Activated CD4-positive, alpha-beta memory T cell treated with anti-CD3 and anti-CD28 coated beads, Interleukin-2, amount 10 ng/mL, durations not matched to agents 7 days and 5 days (primary cell): ENCODE results near the gene UTF1. TPM values are rescaled to one million over a fixed set of nuclear protein-coding genes. Genes with fewer than 3 reads are reported as not detected.
"Not testable (repeated sequence)": the region's sequence is repeated elsewhere in the genome, so short reads cannot be mapped to it uniquely, and the experiment has no call there.

Source experiments
- CTCF ChIA-PET: fragments of 350-600 bp; sonication (Branson Sonifier 250); formaldehyde crosslinking; loops from one replicate; lab custom pipeline; 2021; ENCODE audit warnings: antibody characterized with exemption, inconsistent platforms; lab: Charles Lee
- POLR2A ChIA-PET: fragments of 350-600 bp; sonication (Branson Sonifier 250); formaldehyde crosslinking; loops from one replicate; lab custom pipeline; 2021; ENCODE audit warnings: antibody characterized with exemption; lab: Charles Lee
- DNase-seq: peaks from one replicate; pipeline ENCODE4 v3.0.0-alpha.2; 2020
- H3K27ac Mint-ChIP-seq: one replicate; pipeline ENCODE4 v1.8.0; 2021; ENCODE audit warnings: mild to moderate bottlenecking, mixed read lengths
- H3K27me3 Mint-ChIP-seq: one replicate; pipeline ENCODE4 v1.8.0; 2021; ENCODE audit warnings: mixed read lengths
- H3K36me3 Mint-ChIP-seq: one replicate; pipeline ENCODE4 v1.8.0; 2021; ENCODE audit warnings: low read depth, mixed read lengths
- H3K4me1 Mint-ChIP-seq: one replicate; pipeline ENCODE4 v1.8.0; 2021; ENCODE audit warnings: mixed read lengths
- H3K4me3 Mint-ChIP-seq: one replicate; pipeline ENCODE4 v1.8.0; 2021; ENCODE audit warnings: mild to moderate bottlenecking, mixed read lengths
- H3K9me3 Mint-ChIP-seq: one replicate; pipeline ENCODE4 v1.8.0; 2021; ENCODE audit warnings: mixed read lengths
- total RNA-seq, 2 experiments: library from RNA; stranded (reverse); gene quantifications; one replicate each; pipeline ENCODE4 v1.2.3, GENCODE V29; 2021

Gene UTF1
- total RNA-seq, 2 experiments from 2014 or later, result not detected

DNA sequence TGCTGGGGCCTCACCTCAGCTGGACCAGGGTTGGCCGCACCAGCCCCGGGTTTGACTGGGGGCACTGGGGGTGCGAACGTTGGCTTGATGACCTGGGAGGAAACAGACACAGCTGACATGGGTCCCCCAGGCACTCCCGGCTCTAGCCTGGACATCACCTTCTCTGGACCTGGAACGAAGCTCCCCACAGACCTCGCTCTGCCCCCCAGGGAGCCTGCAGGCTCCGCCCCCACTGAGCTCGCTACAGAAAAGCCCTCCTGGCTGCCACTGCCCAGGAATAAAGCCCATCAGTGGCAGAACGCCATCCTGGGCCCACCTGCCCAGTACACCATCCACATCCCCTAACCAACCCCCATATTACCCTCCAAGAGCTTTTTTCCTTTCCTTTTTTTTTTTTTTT lies 33.7 kb downstream of the UTF1 start:
- H3K4me1 Mint-ChIP-seq, result peaks cover 66% of the 10 kb centered on the region
- H3K27me3 Mint-ChIP-seq, result no peaks in the 10 kb centered on the region
- no peaks in the 10 kb centered on the region for H3K9me3 Mint-ChIP-seq
- H3K27ac Mint-ChIP-seq, result peak overlapping the region; percentile 58
- ChIA-PET POLR2A (interaction anchor here (0.6 to 11.7 kb wide), 6 partner anchors 9 to 126 kb away, joined by 3 to 113 read pairs (median 6); partner anchors contain the start of gene ADAM8), CTCF (interaction anchor here (0.9 to 3.7 kb wide), 4 partner anchors 12 to 44 kb away, joined by 4 to 14 read pairs (median 10); partner anchors contain the start of gene ADAM8)
- no peak for DNase-seq
- H3K4me3 Mint-ChIP-seq, result no peak overlapping the region
- peaks cover 29% of the 10 kb centered on the region for H3K36me3 Mint-ChIP-seq

DNA sequence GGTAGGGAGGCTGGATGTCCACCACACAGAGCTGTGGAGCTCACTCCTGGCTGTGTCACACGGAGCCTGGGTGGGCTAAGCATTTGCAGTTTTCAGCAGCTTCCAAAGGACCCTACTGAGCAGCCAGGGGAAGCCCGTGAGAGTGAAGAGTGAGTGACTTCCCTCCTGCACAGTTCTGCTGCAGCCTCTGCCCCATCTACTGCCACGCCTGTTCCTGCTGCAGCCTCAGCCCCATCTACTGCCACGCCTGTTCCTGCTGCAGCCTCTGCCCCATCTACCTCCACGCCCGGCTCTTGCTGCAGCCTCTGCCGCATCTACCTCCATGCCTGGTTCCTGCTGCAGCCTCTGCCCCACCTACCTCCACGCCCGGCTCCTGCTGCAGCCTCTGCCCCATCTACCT lies 34.4 kb downstream of the UTF1 start:
- H3K4me1 Mint-ChIP-seq, result peaks cover 60% of the 10 kb centered on the region
- CTCF ChIA-PET, result interaction anchor here (1.2 to 3.7 kb wide), 3 partner anchors 11 to 43 kb away, joined by 7 to 14 read pairs (median 12); partner anchors contain the start of gene ADAM8
- no peaks in the 10 kb centered on the region for H3K27me3 Mint-ChIP-seq
- peaks cover 29% of the 10 kb centered on the region for H3K36me3 Mint-ChIP-seq
- peak; percentile 73 for DNase-seq
- H3K9me3 Mint-ChIP-seq, result no peaks in the 10 kb centered on the region
- peak overlapping the region; percentile 80 for H3K27ac Mint-ChIP-seq
- H3K4me3 Mint-ChIP-seq, result peak overlapping the region; percentile 48
- POLR2A ChIA-PET, result interaction anchor here (0.6 to 11.7 kb wide), 7 partner anchors 8 to 823 kb away, joined by 3 to 113 read pairs (median 3); partner anchors contain the start of gene ADAM8

DNA sequence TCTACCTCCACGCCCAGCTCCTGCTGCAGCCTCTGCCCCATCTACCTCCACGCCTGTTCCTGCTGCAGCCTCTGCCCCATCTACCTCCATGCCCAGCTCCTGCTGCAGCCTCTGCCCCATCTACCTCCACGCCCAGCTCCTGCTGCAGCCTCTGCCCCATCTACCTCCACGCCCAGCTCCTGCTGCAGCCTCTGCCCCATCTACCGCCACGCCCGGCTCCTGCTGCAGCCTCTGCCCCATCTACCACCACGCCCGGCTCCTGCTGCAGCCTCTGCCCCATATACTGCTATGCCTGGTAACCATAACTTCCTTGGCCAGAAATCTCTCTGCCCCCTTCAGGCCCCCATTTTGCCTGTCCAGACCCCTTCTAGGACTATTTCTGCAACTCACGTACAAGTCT lies 35.0 kb downstream of the UTF1 start:
- H3K27me3 Mint-ChIP-seq, DNase-seq, H3K9me3 Mint-ChIP-seq: not testable (repeated sequence)
- H3K4me3 Mint-ChIP-seq, result peak overlapping the region; percentile 27
- peaks cover 29% of the 10 kb centered on the region for H3K36me3 Mint-ChIP-seq
- H3K27ac Mint-ChIP-seq, result peak overlapping the region; percentile 80
- POLR2A ChIA-PET, result interaction anchor here (0.7 to 11.7 kb wide), 5 partner anchors 10 to 823 kb away, joined by 3 to 113 read pairs (median 5); partner anchors contain the start of gene ADAM8
- peaks cover 54% of the 10 kb centered on the region for H3K4me1 Mint-ChIP-seq
- CTCF ChIA-PET, result interaction anchor here (1.2 kb wide), 1 partner anchor 14 kb away, joined by 7 read pairs; no protein-coding TSS in a partner anchor

DNA sequence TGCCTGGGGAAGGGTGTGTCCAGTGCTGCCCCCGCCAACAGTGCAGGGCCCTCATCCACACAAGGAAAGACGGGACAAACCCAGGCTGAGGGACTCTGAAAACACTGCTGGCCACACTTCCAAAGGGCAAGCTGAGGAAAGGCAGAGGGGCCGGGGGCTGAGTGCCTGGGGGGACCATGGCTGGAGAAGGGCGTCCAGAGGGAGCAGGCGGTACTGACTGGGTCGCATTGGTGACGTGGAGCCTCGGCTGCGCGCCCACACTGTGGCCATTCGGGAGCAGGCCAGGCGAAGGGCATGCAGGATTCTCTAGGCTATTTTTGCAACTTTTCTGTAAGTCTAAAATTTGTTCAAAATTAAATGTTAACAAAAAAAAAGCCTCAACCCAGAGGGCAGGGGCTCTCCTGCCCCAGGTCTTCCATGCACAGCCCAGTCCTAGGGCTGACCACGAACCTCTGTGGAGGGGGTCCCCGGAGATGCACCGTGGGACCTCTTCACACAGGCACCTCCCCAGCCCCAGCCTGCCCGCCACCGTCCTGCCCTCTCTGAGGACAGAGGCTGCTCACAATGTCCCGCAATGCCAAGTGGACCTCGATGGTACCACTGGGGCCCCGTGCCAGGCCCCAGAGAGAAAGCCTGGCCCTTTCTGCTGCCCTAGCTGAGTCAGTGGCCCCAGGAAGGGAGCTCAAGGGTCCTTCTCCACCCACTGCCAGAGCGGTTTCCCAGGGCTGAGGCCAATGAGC lies 36.2 kb downstream of the UTF1 start:
- ChIA-PET CTCF (no interaction called here), POLR2A (interaction anchor here (0.7 to 11.7 kb wide), 3 partner anchors 9 to 12 kb away, joined by 3 to 113 read pairs (median 5); partner anchors contain the start of gene ADAM8)
- Mint-ChIP-seq H3K27ac (no peak overlapping the region), H3K9me3 (no peaks in the 10 kb centered on the region), H3K4me3 (no peak overlapping the region), H3K36me3 (peaks cover 29% of the 10 kb centered on the region), H3K27me3 (no peaks in the 10 kb centered on the region), H3K4me1 (peaks cover 42% of the 10 kb centered on the region)
- no peak for DNase-seq

DNA sequence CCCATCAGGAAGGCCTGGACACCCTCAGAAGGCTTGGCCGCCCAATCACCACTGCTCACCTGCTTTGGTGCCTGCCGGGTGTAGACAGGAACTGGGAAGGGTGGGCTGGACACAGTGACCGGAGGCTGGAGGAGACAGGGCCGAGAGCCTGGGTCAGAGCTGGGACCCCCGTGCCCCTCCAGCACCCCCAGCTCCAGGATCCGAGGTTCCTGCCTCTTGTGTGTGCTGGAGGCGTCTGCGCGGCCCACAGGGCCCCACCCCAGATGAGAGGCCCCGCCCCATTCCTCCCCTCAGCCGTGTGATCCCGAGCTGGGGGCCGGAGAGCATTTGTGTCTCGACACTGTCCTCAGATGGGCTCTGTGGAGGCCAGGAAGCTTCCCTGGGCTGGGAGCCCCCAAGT lies 37.3 kb downstream of the UTF1 start:
- no peak overlapping the region for H3K4me3 Mint-ChIP-seq
- peaks cover 39% of the 10 kb centered on the region for H3K4me1 Mint-ChIP-seq
- DNase-seq, result no peak
- H3K27me3 Mint-ChIP-seq, result no peaks in the 10 kb centered on the region
- no peaks in the 10 kb centered on the region for H3K9me3 Mint-ChIP-seq
- ChIA-PET POLR2A (interaction anchor here (0.7 to 11.7 kb wide), 2 partner anchors 8 to 11 kb away, joined by 3 to 113 read pairs; partner anchors contain the start of gene ADAM8), CTCF (no interaction called here)
- H3K36me3 Mint-ChIP-seq, result peaks cover 32% of the 10 kb centered on the region
- no peak overlapping the region for H3K27ac Mint-ChIP-seq

DNA sequence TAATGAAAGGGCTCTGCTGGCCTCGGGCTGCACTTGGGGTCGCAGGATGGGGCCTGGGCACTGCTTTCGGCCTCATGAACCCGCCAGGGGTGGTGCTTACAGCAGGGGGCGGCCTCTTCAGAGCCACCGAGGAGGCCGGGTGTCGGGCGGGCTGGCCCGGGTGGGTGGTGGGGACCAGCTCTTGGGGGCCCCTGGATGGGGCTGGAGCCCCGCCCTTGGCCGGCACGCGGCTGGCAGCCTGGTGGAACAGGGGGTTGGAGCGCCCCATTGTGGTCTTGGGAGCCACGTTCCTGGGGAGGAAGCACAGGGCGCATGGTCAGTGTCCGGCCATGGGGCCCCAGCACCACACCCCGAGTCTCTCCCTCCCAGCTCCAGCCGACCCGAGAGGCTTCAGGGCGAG lies 37.8 kb downstream of the UTF1 start:
- no peaks in the 10 kb centered on the region for H3K27me3 Mint-ChIP-seq
- H3K36me3 Mint-ChIP-seq, result peaks cover 29% of the 10 kb centered on the region
- DNase-seq, result no peak
- no peak overlapping the region for H3K27ac Mint-ChIP-seq
- ChIA-PET POLR2A (interaction anchor here (11.7 kb wide), 1 partner anchor 8 kb away, joined by 113 read pairs; the partner anchor contains the start of gene ADAM8), CTCF (no interaction called here)
- peaks cover 33% of the 10 kb centered on the region for H3K4me1 Mint-ChIP-seq
- H3K4me3 Mint-ChIP-seq, result no peak overlapping the region
- H3K9me3 Mint-ChIP-seq, result no peaks in the 10 kb centered on the region

DNA sequence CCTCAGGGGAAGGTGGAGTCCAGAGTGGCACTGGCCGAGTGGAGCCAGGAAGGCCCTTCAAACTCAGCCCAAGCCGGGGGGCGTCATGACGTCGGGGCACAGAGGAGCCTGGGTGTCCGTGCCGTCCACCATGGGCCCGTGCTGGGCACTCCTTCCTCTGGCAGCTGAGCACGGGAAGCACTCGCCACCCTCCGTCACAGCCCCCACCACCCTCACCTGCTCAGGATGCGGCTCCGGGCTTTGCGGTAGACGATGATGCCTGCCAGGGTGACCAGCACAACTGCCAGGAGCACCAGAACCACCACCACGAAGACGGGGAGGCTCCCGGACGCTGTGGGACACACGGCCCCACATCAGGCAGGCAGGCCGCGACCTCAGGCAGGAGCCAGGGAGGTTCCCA lies 38.5 kb downstream of the UTF1 start:
- DNase-seq, result no peak
- no peak overlapping the region for H3K4me3 Mint-ChIP-seq
- ChIA-PET CTCF (no interaction called here), POLR2A (interaction anchor here (2.5 kb wide), 1 partner anchor 10 kb away, joined by 10 read pairs; no protein-coding TSS in a partner anchor)
- H3K27ac Mint-ChIP-seq, result no peak overlapping the region
- no peaks in the 10 kb centered on the region for H3K9me3 Mint-ChIP-seq
- H3K27me3 Mint-ChIP-seq, result no peaks in the 10 kb centered on the region
- H3K4me1 Mint-ChIP-seq, result peaks cover 26% of the 10 kb centered on the region
- H3K36me3 Mint-ChIP-seq, result peaks cover 23% of the 10 kb centered on the region

DNA sequence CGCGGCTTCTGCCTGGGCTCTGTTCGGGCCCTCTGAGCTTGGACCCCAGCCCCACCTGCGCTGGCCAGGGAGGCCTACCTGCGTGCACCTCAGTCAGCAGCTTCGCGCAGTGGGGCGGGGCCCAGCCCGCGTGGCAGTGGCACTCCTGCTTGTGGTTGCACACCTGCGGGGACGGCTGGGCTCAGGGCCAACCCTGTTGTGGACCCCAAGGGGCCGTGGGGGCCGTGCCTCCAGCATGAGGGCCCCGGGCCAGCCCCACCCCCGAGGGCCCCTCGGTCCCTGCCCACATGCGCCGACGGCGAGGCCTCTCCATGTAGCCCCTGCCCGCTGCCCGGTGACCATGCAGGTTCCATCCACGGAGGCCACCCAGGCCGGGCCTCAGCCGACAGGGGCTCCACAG lies 39.4 kb downstream of the UTF1 start:
- POLR2A ChIA-PET, result interaction anchor here (2.5 kb wide), 1 partner anchor 9 kb away, joined by 10 read pairs; no protein-coding TSS in a partner anchor
- Mint-ChIP-seq H3K27ac (no peak overlapping the region), H3K4me3 (no peak overlapping the region), H3K9me3 (no peaks in the 10 kb centered on the region), H3K27me3 (no peaks in the 10 kb centered on the region), H3K36me3 (peaks cover 17% of the 10 kb centered on the region), H3K4me1 (peaks cover 18% of the 10 kb centered on the region)
- no peak for DNase-seq
- CTCF ChIA-PET, result no interaction called here

DNA sequence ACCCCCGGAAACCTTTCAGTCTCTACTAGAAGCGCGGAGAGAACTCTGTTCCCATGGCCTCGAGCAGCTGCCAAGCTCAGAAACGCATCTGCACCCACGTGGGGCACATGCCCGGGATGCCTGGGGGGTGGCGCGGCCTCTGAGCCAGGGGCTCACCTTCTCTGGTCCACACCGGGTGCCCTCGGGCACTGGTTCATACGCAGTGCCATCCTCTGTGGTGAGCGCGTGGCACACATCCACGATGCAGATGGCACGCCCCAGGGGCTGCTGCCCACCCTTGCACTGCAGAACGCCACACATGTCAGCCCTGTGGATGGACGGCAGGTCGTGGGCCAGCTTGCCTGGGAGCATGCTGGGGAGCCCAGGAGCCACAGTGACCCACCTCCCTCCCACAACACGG lies 40.2 kb downstream of the UTF1 start:
- H3K36me3 Mint-ChIP-seq, result peaks cover 20% of the 10 kb centered on the region
- no peaks in the 10 kb centered on the region for H3K27me3 Mint-ChIP-seq
- ChIA-PET POLR2A (interaction anchor here (2.5 kb wide), 1 partner anchor 8 kb away, joined by 10 read pairs; no protein-coding TSS in a partner anchor), CTCF (interaction anchor here (0.8 kb wide), 1 partner anchor 12 kb away, joined by 3 read pairs; no protein-coding TSS in a partner anchor)
- H3K9me3 Mint-ChIP-seq, result no peaks in the 10 kb centered on the region
- H3K4me1 Mint-ChIP-seq, result peaks cover 16% of the 10 kb centered on the region
- H3K27ac Mint-ChIP-seq, result no peak overlapping the region
- H3K4me3 Mint-ChIP-seq, result no peak overlapping the region
- DNase-seq, result no peak

DNA sequence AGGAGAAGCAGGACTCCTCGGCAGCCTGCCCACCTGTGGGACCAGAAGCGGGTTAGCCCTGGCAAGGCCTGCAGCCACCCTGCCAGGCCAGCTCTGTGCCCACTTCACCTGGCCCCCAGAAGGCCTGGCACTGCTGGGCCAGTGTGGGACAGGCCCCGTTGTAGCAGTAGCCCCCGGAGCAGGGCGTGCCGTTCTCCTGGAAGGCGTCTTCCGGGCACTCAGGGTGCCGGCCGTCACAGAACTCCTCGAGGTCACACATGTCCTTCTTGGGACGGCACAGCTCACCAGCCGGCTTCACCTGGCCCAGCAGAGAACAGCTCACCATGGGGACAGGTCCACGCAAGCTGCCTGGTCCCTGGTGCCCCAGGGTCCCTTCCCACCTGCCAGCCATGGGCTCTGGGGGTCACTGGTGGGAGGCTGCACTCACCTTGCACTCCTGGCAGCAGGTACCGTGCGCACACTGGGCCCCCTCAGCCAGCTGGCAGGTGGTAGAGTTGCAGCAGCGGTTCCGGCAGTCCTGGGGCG lies 40.8 kb downstream of the UTF1 start:
- H3K27me3 Mint-ChIP-seq, result no peaks in the 10 kb centered on the region
- peaks cover 10% of the 10 kb centered on the region for H3K4me1 Mint-ChIP-seq
- no peak overlapping the region for H3K27ac Mint-ChIP-seq
- no peak overlapping the region for H3K4me3 Mint-ChIP-seq
- no peaks in the 10 kb centered on the region for H3K9me3 Mint-ChIP-seq
- no peak for DNase-seq
- CTCF ChIA-PET, result interaction anchor here (0.8 kb wide), 1 partner anchor 12 kb away, joined by 3 read pairs; no protein-coding TSS in a partner anchor
- peaks cover 21% of the 10 kb centered on the region for H3K36me3 Mint-ChIP-seq
- POLR2A ChIA-PET, result interaction anchor here (2.5 kb wide), 1 partner anchor 7 kb away, joined by 10 read pairs; no protein-coding TSS in a partner anchor

DNA sequence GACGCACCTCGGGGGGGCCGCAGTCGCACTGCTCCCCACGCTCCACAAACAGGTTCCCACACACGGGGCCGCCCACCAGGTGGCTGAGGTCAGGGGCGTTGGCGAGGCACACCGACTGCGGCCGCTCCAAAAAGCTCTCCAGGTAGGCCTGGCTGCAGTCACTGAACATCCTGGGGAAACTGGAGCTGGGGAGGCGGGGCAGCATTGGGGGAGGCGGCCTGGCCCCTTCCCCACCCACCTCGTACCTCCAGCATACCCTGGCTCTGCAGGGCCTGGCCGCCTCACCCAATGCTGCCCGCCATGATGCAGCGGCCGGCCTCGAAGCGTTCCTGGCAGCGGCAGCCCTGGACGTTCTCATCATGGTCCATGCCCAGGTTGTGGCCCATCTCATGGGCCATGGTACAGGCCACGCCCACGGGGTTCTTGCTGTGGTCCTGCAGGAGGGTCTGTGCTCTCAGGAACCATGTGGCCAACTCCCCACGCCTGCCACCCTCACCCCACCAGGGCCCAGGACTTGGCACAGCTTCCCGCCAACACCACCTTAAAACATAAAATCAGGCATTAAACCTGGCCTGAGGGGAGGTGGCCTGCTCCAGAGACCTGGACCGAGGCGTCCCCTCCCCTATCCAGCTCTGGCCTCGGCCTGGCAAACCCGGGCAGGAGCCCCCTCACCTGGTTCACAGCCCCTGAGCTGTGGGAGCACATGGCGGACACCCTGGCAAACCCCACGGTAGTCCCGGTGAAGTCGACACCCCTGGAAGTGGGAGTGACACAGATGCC lies 41.7 kb downstream of the UTF1 start:
- Mint-ChIP-seq H3K27me3 (no peaks in the 10 kb centered on the region), H3K4me3 (no peak overlapping the region), H3K4me1 (peaks cover 8% of the 10 kb centered on the region), H3K27ac (no peak overlapping the region), H3K9me3 (no peaks in the 10 kb centered on the region), H3K36me3 (peaks cover 20% of the 10 kb centered on the region)
- DNase-seq, result no peak
- POLR2A ChIA-PET, result interaction anchor here (1.1 to 1.9 kb wide), 2 partner anchors 8 to 13 kb away, joined by 3 to 5 read pairs; no protein-coding TSS in a partner anchor
- CTCF ChIA-PET, result no interaction called here

DNA sequence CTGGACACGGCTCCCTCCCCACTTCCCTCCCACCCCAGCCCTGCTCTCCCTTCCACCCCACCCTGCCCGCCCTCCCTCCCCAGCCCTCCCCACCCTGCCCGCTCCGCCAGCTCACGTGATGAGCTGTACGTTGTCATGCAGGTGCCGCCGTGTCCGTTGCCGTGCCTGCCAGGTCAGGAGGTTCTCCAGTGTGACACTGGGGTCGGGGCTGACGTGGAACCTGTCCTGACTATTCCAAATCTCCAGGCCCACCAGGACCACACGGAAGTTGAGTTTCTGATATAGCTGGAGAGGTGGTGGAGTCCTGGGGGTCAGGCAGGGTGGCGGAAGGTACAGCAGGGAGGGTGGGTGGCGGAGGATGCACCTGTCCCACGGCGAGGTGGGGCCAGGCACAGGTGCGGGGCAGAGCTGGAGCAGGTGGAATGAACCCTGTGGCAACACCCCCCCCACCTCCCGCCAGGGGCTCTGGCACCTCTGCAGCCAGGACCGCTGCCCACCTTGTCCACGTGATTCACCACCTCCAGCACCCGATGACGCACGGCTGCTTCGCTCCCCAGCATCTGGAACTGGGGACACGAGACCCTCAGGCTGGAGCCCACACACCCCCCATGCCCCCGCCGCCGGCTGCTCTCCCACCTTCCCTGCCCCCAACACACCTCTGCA lies 42.4 kb downstream of the UTF1 start:
- H3K9me3 Mint-ChIP-seq, result no peaks in the 10 kb centered on the region
- peaks cover 8% of the 10 kb centered on the region for H3K4me1 Mint-ChIP-seq
- CTCF ChIA-PET, result no interaction called here
- no peak for DNase-seq
- POLR2A ChIA-PET, result interaction anchor here (1.1 to 1.9 kb wide), 3 partner anchors 8 to 14 kb away, joined by 3 to 5 read pairs (median 4); no protein-coding TSS in a partner anchor
- peaks cover 20% of the 10 kb centered on the region for H3K36me3 Mint-ChIP-seq
- no peak overlapping the region for H3K27ac Mint-ChIP-seq
- H3K4me3 Mint-ChIP-seq, result no peak overlapping the region
- no peaks in the 10 kb centered on the region for H3K27me3 Mint-ChIP-seq
